Left colon (tissue), 2 donors: ENCODE data around the gene SNRNP48. TPM values are rescaled to one million over a fixed set of nuclear protein-coding genes. Genes with fewer than 3 reads are reported as not detected.

Experiments used
- ATAC-seq: fragments of 200-7000 bp; cut with Tn5 transposase; one replicate; pipeline ENCODE4 v1.9.1; 2020; ENCODE audit warnings: mild to moderate bottlenecking, moderate library complexity
- DNase-seq, 2 donors: peaks; one replicate each; pipeline ENCODE4 v3.0.0-alpha.2; 2020
- intact Hi-C, 2 donors: fragments of 100-400 bp; cut with DNase I in 1 of 2; cut with micrococcal nuclease in 1 of 2; formaldehyde crosslinking; loops; one replicate each; pipeline versions ENCODE4 v1.11.2 to v1.14.0; 2022; cut with DNase I, micrococcal nuclease
- long read RNA-seq: library from polyadenylated mRNA; unstranded; transcript quantifications from one replicate; pipeline ENCODE4 v2.0.0, GENCODE V29; 2021
- total RNA-seq, 2 donors: library from RNA; stranded (reverse); fragmentation: NEBNext Ultra II Directional; extraction: Animal tissue kit (Norgen Biotek cat#: 25700); gene quantifications; one replicate each; pipeline ENCODE4 v1.2.1, GENCODE V29; 2021
- donor health status: DM: no; HTN: no; CAD: no.
- donor health status: DM: yes; HTN: yes; CAD: no.

Gene SNRNP48, protein sequence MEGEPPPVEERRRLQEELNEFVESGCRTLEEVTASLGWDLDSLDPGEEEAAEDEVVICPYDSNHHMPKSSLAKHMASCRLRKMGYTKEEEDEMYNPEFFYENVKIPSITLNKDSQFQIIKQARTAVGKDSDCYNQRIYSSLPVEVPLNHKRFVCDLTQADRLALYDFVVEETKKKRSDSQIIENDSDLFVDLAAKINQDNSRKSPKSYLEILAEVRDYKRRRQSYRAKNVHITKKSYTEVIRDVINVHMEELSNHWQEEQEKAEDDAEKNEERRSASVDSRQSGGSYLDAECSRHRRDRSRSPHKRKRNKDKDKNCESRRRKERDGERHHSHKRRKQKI
- total RNA-seq, result 10 to 100 TPM; 11.1 to 11.6 TPM
- long read RNA-seq, full-length matches to known transcripts, result 2 of 4 reads
- long read RNA-seq, partial matches to known transcripts, result 1 of 4 reads
- long read RNA-seq, other reads (novel, unspliced or antisense), result 1 of 4 reads

DNA sequence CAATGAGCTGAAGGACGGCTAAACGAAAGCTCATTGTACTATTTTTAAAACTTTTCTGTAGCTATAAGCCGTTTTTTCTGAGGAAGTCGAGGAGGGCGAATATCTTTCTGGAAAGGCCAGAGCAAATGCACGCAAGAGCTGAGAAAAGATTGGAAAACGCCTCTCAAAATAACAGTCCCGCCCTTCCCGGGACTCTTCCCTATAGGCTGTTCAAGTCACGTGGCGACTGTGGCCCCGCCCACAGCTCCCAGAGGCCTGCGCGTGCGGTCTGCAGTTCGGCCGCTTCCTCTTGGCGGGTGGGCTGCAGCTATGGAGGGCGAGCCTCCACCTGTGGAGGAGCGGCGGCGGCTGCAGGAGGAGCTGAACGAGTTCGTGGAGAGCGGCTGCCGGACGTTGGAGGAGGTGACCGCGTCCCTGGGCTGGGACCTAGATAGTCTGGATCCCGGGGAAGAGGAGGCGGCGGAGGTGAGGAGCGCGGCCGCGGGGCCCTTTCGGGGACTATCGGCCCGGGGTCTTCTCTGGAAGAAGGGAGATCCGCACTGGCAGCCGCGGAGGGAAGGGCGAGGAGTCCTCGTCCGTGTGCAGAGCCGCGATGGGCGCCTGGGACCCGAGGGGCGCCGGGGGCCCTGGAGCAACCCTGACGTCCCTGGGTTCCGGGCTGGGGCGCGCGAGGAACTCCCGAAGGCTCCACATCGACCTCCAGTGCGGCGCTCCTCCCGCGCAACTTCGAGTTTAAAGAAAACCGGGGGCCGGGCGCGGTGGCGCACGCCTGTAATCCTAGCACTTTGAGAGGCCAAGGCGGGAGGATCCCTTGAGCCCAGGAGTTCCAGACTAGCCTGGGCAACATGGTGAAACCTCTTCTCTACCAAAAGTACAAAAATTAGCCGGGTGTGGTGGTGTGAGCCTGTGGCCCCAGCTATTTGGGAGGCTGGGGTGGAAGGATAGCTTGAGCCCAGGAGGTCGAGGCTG, at the start of gene SNRNP48:
TSS of gene SNRNP48 (plus strand) at position 250 of the 969 bp plus-strand sequence. CDS start at position 310, 60 bp downstream.
- ATAC-seq (peak; percentile 86), DNase-seq (peak; percentile 96 to 99)
- intact Hi-C loops, result no loop called here

DNA sequence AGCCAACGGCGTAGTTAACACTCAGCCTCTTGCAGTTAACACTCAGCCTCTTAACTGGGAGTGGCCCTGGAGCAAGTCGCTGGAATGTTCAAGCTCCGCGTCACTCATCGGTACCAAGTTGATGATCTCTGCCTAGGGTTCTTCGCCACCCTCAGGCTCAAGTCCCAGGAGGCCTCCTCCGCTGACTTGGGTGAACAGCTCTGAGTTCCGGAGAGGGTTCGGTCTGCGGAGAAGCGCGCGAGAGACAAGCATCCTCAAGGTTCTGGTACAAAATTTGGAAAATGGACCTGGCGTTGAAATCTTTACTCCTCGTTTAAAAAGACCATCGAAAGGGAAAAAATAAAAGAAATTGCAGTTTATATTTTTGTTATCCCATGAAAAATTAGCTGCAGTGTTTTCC, 49.4 kb upstream of the SNRNP48 start:
- DNase-seq, result no peak
- no peak for ATAC-seq
- intact Hi-C loops, result no loop called here

DNA sequence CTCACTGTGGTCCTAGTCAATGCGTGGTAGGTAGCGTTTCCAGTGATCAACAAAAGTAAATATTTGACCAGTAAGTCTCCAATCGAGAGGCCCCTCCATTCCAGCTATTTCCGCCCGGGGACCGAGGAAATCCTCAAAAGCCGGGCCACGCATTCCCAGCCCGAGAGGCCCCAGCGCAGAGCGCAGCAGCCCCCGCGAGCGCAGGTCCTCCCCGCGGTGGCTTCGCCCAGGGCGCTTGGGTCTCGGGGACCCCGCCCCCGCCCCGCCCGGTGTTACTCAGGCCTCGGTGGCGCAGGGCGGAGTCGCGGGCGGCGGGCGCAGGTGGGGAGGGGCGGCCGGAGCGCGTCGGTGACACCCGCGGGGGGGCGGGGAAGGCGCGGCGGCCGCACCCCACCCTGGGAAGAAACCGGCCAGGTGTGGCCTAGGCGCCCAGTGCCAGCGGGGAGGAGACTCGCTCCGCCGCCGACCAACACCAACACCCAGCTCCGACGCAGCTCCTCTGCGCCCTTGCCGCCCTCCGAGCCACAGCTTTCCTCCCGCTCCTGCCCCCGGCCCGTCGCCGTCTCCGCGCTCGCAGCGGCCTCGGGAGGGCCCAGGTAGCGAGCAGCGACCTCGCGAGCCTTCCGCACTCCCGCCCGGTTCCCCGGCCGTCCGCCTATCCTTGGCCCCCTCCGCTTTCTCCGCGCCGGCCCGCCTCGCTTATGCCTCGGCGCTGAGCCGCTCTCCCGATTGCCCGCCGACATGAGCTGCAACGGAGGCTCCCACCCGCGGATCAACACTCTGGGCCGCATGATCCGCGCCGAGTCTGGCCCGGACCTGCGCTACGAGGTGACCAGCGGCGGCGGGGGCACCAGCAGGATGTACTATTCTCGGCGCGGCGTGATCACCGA, 48.6 kb upstream of the SNRNP48 start, which contains the start of gene DSP:
TSS of gene DSP (plus strand) at position 497 of the 890 bp plus-strand sequence. CDS start at position 742, 245 bp downstream.
- ATAC-seq (peak; percentile 78), DNase-seq (peak; percentile 87 to 88)
- intact Hi-C loops, result no loop called here

DNA sequence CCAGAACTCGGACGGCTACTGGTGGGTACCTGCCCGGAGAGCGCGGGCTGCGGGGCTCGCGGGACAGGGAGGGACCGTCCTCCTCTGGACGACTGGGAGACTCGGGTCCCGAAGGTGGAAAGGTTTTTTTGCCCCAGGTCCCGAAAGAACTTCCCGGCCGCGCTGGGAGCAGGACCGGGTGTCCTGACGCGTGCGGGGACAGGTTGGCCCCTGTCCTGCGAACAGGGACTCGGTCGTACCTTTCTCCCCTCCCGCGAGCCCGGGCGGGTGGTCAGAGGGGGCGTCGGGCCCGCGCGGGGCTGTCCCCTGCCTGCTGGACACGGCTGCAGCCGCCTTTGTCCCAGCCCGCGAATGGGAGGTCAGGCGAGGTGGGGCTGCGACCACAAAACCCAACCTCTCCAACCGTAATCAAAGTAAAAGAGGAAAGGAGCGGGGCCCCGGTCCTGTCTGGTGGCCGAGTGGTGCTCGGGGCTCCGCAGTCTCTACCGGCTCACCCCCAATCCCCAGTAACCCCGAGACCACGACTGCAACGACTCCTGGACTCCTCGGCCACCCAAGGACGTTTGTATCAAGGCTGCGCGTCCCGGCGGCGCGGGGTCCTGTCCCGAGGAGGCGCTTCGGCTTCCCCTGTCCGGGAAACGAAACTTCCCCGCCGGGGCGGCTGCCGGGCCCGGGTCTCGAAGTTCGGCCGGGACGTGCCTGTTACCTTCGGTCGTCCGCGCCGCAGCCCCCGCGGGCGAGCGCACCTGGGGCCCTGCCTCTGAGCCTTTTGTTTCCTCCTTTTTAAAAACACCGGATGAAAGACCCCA, 47.7 kb upstream of the SNRNP48 start:
- intact Hi-C loops, result no loop called here
- peak in 1 of 2 donors; percentile 58 for DNase-seq
- peak; percentile 34 for ATAC-seq

DNA sequence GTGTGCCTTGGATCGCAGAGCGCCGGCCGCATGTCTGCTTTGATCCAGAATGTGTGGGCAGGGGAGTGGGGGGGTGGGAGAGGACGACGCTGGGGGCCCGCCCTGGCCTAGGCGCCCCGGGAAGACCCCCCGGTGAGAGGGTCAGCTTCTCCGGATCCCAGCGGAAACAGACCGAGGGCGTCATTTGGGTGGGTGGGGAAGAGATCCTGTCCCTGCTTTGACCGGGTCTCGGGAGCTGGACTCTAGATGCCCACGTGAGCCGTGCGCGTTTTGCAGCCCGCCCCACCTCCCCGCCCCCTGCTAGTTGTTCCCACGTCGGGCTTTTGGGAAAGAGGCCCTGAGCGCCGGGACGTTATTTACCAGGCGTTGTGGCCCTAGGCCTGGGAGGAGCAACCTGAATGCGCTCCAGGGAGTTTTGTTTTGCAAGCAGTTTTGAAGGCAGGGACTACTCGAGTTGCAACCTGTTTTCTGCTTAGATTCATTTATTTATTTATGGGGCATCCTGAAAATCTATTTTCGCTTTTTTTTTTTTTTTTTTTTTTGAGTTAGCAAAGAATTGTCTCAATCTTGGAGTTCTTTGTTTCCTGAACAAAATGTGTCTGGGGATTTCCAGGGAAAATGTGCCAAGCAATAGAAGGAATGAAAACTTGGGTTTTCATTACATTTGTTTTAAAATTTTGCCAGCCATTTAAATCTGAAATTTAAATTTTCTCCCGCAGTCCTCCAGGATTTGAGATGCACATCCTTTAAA, 46.9 kb upstream of the SNRNP48 start:
- intact Hi-C loops, result no loop called here
- DNase-seq (peak; percentile 83 to 84), ATAC-seq (peak; percentile 59)

DNA sequence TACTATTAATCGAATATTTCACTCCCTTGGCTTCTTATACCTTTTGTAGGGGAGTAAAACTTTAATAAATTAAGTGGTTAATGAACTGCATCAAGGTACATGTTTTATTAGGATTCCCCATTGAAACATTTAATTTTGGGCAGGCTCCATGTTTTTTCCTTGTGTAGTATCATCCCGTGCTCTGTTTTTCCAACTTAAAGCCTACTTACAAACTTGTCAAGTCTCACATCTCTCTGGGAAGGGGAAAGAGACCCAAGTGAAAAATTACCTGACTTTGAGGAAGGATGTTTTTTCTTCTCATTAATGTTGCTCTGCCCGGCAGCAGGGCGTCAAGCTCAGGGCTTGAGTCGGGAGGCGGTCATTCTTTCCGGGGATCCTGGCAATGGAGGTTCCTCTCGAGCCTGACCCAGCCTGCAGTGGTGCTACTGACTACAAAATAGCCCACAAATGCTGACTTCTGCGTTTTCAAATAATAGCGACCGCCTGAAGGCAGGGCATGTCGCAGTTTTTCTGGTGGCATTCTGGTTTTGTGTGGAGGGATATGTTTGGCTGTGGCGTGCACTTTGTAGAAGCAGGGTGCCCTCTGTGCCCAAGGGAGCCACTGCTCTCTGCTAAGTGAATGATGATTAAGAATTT, 46.1 kb upstream of the SNRNP48 start:
- ATAC-seq, result no peak
- no peak for DNase-seq
- intact Hi-C loops, result no loop called here

DNA sequence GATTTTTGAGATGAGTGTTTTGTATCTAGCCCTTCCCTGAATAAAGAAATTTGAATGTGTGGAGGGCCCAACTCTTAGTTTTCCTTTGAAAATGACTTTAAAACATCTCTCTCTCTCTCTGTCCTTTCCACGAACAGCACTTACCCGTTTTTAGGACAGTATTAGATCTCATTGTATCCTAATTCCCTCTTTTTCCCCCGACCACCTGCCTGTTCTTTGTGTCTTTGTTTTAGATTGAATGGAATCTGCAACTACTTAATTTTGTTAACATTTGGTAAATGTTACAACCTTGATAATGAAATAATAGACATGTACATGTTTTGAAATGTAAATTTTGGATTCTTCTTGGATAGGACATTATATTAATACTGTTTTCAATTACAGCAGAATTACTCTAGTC, 45.4 kb upstream of the SNRNP48 start:
- intact Hi-C loops, result no loop called here
- no peak for ATAC-seq
- DNase-seq, result no peak

DNA sequence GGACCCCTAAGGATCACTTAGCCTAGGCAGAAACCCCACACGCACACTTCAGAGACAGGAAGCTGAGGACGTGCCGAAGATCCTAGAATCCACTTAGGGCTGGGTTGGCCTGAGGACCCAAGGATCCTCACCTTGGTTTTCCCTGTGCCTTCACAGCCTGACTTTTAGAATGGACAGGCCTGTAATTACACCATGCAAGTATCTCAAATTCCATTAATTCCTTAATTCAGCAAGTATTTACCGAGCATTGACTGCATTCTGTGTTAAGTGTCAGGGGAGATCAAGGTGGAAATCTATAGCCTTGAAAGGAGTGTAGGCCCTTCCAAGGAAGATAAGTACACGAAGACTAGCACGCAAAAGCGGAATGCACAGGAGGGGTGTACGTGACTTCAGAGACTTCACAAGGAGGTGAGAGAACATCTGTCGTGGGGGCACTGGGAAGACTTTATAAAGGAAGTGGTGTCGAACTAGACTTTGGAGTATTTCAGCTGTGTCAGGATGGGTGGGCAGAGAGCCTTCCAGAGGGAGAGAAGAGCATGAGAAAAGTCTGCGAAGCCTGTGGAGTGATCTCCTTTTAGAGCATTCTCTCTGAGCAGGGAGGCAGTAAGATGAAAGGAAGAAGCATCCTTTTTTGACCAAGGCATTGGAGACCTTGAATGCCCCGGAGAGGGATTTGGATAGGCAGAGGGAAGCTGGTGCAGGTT, 44.5 kb upstream of the SNRNP48 start:
- ATAC-seq (no peak), DNase-seq (no peak)
- intact Hi-C loops, result no loop called here

DNA sequence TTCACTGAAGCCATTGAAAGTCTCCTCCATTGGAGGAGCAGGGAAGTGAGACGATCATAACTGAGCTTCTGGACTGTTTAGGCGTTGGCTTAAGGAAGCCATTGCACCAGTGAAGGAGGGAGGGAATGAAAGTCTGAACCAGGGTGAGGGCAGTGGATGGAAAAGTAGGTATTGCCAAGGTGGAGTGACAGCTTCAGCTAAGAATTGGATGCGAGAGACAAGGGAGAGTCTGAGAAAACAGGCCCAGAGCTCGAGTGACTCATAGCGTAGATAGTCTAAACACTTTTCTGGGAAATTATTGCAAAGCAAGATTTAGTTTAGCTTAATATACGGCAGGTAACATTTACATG, 44.0 kb upstream of the SNRNP48 start:
- intact Hi-C loops, result no loop called here
- DNase-seq (no peak), ATAC-seq (peak; percentile 6)

DNA sequence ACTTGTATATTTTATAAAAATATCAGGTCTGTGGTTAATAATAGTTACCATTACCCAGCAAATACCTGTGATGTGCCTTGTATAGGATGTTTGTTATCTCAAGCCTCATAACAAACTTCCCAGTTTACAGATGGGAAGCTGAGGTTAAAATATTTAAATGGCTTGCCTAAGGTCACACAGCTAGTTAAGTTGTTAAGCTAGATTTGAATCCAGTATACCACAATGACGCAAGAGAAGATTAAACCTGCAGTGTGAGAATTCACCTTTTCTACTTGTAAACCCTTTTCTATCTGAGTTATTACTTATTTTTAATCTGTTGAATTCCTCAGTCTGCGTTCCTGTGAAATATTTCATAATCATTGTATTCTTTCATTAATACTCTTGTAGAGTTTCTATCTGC, 43.6 kb upstream of the SNRNP48 start:
- ATAC-seq (no peak), DNase-seq (no peak)
- intact Hi-C loops, result no loop called here

DNA sequence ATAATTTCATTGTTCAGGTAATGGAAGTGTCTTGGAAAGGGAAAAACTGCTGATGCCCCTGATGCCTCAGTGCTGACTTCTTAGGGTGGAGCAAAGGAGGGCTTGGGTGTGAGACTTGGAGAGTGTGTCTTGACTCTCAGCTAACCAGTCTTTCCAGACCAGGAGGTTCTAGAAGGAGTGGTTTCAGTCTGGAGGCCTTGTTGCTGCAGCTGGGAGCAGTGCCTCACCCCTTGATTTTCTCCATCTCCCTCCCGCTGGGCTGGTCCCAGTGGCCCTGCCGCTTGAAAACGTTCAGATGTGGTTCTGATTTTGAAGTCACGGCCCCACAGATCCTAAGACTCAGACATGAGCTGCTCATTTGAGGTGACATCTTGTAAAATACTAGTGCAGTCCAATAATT, 43.1 kb upstream of the SNRNP48 start:
- peak; percentile 17 for ATAC-seq
- intact Hi-C loops, result no loop called here
- DNase-seq, result peak in 1 of 2 donors; percentile 34

DNA sequence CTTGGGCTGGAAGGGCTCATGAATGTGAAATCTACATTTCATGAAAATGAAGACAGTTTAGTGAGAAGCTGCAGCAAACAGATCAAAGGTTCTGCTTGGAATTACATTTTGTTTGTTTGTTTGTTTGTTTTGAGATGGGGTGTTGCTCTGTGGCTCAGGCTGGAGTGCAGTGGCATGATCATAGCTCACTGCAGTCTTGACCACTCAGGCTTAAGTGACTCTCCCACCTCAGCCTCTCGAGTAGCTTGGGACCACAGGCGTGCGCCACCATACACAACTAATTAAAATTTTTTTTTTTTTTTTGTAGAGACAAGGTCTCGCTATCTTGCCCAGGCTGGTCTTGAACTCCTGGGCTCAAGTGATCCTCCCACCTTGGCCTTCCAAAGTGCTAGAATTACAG, 42.7 kb upstream of the SNRNP48 start:
- ATAC-seq (no peak), DNase-seq (no peak)
- intact Hi-C loops, result no loop called here

DNA sequence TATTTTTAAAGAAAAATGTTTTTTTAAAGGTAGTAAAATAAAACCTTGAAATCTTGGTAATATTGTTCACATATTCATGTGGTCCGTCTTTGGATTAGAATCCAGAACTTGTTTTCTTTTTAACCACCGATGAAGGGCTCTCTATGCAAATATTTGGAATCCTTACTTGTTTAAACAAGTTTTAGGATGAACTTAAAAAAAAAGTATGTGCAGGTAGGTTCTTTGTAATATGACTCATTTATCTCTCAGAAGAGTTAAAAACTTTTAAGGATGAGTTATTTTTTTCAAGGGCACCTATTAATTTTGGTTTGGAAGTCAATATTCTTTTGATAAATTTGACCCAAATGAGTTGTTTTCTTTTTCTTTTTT, 39.6 kb upstream of the SNRNP48 start:
- ATAC-seq, result no peak

DNA sequence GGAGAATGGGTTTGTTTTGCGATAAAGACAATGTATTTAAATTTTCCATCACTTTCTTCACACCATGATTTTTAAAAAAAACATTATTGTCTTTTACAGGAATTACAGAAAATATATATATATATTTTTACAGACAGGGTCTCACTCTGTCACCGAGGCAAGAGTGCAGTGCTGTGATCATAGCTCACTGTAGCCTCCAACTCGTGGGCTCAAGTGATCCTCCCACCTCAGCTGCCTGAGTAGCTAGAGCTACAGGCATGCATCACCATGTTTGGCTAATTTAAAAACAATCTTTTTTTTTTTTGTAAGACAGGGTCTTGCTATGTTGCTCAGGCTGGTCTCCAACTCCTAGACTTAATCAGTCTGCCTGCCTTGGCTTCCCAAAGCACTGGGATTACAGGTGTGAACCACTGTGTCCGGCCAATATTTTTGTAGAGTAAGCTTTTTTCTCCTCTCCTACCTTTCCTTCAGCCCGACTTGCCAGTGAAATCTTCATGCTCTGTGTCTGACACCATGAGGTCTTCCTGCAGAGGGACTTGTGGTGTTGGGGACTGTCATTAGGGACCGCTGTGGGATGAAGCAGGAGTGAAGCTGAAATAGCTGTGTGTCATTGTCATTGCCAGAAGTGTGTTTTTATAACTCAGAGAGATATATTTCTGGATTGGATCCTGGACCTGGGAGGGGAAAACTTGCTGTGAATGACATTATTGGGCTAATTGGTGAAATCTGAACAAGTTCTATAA, 35.3 kb upstream of the SNRNP48 start:
- ATAC-seq, result no peak

More for the DNA sequence above, 39.6 kb upstream of the SNRNP48 start:
- no peak for DNase-seq
- intact Hi-C loops, result no loop called here

DNA sequence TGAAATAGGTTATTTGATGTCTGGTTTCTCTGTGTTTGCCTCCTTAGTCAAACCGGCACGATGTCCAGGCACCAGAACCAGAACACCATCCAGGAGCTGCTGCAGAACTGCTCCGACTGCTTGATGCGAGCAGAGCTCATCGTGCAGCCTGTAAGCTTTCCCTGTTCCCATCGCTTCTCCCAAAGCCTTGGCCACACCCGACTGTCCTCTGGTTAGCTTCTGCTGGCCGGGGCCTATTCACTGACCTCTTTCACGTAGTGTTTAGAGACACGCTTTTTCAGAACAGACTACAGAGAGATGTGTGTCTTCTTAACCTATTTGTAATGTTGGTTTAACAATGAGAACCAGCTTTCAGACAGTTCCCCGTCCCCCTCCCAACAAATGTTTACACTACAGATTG, 34.3 kb upstream of the SNRNP48 start:
- ATAC-seq (no peak), DNase-seq (no peak)
- intact Hi-C loops, result no loop called here

More for the DNA sequence above, 35.3 kb upstream of the SNRNP48 start:
- no peak for DNase-seq
- intact Hi-C loops, result no loop called here
